ENCODE data around the gene C19orf67.

- TF ChIP-seq, protein P1, sequence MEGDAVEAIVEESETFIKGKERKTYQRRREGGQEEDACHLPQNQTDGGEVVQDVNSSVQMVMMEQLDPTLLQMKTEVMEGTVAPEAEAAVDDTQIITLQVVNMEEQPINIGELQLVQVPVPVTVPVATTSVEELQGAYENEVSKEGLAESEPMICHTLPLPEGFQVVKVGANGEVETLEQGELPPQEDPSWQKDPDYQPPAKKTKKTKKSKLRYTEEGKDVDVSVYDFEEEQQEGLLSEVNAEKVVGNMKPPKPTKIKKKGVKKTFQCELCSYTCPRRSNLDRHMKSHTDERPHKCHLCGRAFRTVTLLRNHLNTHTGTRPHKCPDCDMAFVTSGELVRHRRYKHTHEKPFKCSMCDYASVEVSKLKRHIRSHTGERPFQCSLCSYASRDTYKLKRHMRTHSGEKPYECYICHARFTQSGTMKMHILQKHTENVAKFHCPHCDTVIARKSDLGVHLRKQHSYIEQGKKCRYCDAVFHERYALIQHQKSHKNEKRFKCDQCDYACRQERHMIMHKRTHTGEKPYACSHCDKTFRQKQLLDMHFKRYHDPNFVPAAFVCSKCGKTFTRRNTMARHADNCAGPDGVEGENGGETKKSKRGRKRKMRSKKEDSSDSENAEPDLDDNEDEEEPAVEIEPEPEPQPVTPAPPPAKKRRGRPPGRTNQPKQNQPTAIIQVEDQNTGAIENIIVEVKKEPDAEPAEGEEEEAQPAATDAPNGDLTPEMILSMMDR (IDR thresholded peaks at IDR 0.05): no peak
- no peak for TF ChIP-seq POLR2A (IDR thresholded peaks at IDR 0.05)
- TF ChIP-seq POLR2AphosphoS5 (IDR thresholded peaks at IDR 0.05): no peak
Observed at GRCh38 chr19:14085309-14085995, at the start of gene C19orf67.
